CD4-positive, alpha-beta T cell treated with Interleukin-10 for 1 hour (primary cell): ENCODE data around the gene SREK1IP1.

Experiments
- DNase-seq: peaks from one replicate; pipeline ENCODE4 v3.0.0-alpha.2; 2020

The SREK1IP1 gene

DNA sequence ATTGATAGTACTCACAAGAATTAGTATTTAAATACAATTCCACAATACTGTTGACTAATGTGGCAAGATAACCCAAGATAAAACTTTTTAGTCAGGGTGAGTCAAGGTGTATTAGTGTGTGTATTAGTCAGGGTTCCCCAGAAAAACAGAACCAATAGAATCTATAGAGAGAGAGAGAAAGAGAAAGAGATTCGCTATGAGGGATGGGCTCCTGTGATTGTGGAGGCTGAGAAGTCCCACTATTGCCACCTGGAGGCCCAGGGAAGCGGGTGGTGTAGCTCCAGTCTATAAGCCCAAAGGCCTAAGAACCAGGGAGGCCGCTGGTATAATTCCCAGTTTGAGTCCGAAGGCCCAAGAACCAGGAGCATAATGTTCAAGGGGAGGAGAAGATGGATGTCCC, 88.2 kb downstream of the SREK1IP1 start:
- no peak for DNase-seq

DNA sequence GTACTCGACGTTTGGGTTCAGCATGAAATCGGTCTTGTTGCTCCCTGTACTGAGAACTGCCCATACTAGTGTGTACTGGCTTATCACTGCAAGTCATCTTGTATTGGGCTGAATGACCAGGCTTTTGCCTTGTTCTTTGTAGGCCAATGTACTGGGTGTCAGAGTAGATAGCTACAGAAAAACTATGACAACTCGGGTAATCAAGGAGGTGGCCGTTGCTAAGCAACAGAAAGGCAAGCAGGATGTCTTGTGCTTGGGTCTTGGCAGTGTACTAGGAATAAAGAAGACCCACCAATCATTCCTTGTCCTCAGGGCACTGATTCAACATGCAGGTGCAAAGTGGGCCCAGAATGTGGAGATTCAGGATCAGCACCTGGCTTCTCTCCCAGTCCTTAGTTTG, 90.1 kb downstream of the SREK1IP1 start:
- no peak for DNase-seq

DNA sequence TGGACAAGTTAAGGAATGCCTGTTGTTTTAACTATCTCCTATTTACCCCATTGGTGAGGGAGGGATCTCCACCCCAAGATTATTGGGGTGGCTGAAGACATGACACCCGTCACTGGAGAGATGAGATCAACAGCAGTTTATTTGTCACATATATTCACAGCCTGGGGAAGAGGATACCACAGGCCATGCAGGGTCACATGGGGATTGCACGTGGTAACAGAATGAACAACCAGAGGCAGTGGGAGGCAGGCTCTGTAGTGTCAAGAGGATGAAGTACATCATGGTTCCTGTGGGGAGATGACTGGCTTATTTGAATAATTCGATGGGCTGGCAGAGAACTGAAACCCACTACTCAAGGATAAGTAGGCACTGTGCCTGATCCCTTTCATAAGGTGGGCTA, 96.8 kb downstream of the SREK1IP1 start:
- no peak for DNase-seq

DNA sequence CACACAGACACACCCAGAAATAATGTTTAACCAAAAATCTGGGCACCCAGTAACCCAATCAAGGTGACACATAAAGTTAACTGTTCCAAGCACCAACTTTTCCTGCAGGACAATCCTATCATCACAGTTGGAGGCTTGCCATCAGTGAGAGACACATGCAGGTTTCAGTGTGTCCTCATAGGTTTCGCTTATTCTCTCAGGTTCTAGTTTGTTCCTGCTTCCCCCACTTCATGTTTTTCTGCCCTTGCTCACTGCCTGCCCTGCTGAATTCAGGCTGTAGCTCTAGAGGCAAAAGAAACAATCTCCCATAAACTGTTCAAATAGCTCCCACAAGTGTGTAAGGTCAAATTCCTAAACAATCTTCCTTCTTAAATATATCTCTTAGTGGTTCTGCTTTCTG, 98.2 kb downstream of the SREK1IP1 start:
- no peak for DNase-seq
